Measurements from ENCODE around the gene CHML. TPM values are rescaled to one million over a fixed set of nuclear protein-coding genes. Genes with fewer than 3 reads are reported as not detected.

The CHML gene
- total RNA-seq, 1 donor from 2014 or later = 35.2 TPM

GRCh38 chr1:241608379-241609033 is 31.7 kb downstream of the CHML start:
- Mint-ChIP-seq H3K27me3 (no peaks in the 10 kb centered on the region), H3K9me3 (no peaks in the 10 kb centered on the region), H3K4me1 (peaks cover 20% of the 10 kb centered on the region), H3K36me3 (ENCODE audit: low read depth) (peaks cover 16% of the 10 kb centered on the region), H3K27ac (peak overlapping the region; percentile 2), H3K4me3 (no peak overlapping the region)
- intact Hi-C loops (cut with micrococcal nuclease) = no loop called here
- DNase-seq = no peak
- no peak for TF ChIP-seq CTCF (IDR thresholded peaks at IDR 0.05)
- POLR2A ChIA-PET = no interaction called here
- CTCF ChIA-PET = interaction anchor here (0.8 to 4.9 kb wide), 2 partner anchors 18 to 390 kb away, joined by 3 to 49 read pairs; partner anchors contain the start of gene MAP1LC3C
- no peak for ATAC-seq (ENCODE audit: low read depth)

DNA sequence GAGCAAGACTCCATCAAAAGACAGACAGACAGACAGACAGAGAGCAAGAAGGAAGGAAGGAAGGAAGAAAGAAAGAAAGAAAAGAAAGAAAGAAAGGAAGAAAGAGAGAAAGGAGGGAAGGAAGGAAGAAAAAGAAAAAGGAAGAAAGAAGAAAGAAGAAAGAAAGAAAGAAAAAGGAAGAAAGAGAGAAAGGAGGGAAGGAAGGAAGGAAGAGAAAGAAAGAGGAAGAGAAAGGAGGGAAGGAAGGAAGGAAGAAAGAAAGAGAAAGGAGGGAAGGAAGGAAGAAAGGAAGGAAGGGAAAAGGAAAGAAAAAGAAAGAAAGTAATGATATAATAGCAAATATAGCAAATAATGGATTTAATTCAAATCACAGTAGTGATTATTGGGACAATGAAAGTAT is 32.7 kb downstream of the CHML start:
- H3K27me3 Mint-ChIP-seq = no peaks in the 10 kb centered on the region
- peaks cover 26% of the 10 kb centered on the region for H3K4me1 Mint-ChIP-seq
- no peak overlapping the region for H3K4me3 Mint-ChIP-seq
- TF ChIP-seq CTCF (IDR thresholded peaks at IDR 0.05) = no peak
- ChIA-PET CTCF (interaction anchor here (1.1 to 1.2 kb wide), 2 partner anchors 19 to 391 kb away, joined by 3 to 4 read pairs; partner anchors contain the start of gene MAP1LC3C), POLR2A (no interaction called here)
- peaks cover 21% of the 10 kb centered on the region for H3K36me3 Mint-ChIP-seq (ENCODE audit: low read depth)
- DNase-seq = no peak
- intact Hi-C loops (cut with micrococcal nuclease) = no loop called here
- ATAC-seq (ENCODE audit: low read depth) = no peak
- no peaks in the 10 kb centered on the region for H3K9me3 Mint-ChIP-seq
- H3K27ac Mint-ChIP-seq = peak overlapping the region; percentile 8

- Mint-ChIP-seq H3K36me3 (ENCODE audit: low read depth) (peaks cover 30% of the 10 kb centered on the region), H3K27ac (no peak overlapping the region), H3K4me3 (no peak overlapping the region), H3K4me1 (peaks cover 36% of the 10 kb centered on the region), H3K9me3 (no peaks in the 10 kb centered on the region), H3K27me3 (no peaks in the 10 kb centered on the region)
- no peak for DNase-seq
- CTCF ChIA-PET = interaction anchor here (1.0 to 1.2 kb wide), 2 partner anchors 33 to 392 kb away, joined by 3 read pairs; partner anchors contain the start of gene MAP1LC3C
- ATAC-seq (ENCODE audit: low read depth) = no peak
- intact Hi-C loops (cut with micrococcal nuclease) = no loop called here
- POLR2A ChIA-PET = no interaction called here
- no peak for TF ChIP-seq CTCF (IDR thresholded peaks at IDR 0.05)
Measured at GRCh38 chr1:241606544-241606943, 33.6 kb downstream of the CHML start.

- CTCF ChIA-PET = no interaction called here
- H3K36me3 Mint-ChIP-seq (ENCODE audit: low read depth) = peaks cover 39% of the 10 kb centered on the region
- TF ChIP-seq CTCF (IDR thresholded peaks at IDR 0.05) = no peak
- H3K9me3 Mint-ChIP-seq = no peaks in the 10 kb centered on the region
- H3K4me3 Mint-ChIP-seq = no peak overlapping the region
- ATAC-seq (ENCODE audit: low read depth) (no peak), DNase-seq (no peak)
- intact Hi-C loops (cut with micrococcal nuclease) = no loop called here
- no peak overlapping the region for H3K27ac Mint-ChIP-seq
- POLR2A ChIA-PET = interaction anchor here (0.7 kb wide), 2 partner anchors 72 to 246 kb away, joined by 4 read pairs; no protein-coding TSS in a partner anchor
- peaks cover 47% of the 10 kb centered on the region for H3K4me1 Mint-ChIP-seq
- H3K27me3 Mint-ChIP-seq = no peaks in the 10 kb centered on the region
Measured at GRCh38 chr1:241605146-241605805, 34.9 kb downstream of the CHML start.

DNA sequence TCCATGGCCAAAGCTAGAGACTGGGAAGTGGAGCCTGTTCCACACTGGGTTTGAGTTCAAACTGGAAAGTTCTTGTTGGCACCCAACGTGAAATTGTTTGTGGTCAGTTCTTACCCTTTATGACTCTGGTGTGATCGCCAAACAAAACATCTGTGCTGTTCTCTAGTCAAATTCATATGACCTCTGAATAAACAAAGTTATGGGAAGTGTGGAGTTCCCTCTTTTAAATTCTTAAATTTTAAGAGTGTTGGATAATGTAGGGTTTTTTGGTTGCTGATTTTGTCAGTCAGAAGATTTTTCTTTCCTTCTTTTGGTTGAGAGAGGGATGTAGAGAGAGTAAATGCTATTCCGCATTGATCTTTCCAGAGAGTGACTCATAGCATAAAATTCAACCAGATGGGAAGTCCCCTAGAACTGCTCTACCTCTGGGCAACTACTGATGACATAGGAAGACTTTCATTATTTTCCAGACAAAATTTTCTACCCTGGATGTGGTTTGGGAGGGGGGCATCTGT is 36.4 kb downstream of the CHML start:
- Mint-ChIP-seq H3K27ac (no peak overlapping the region), H3K9me3 (no peaks in the 10 kb centered on the region), H3K4me3 (no peak overlapping the region), H3K27me3 (no peaks in the 10 kb centered on the region), H3K36me3 (ENCODE audit: low read depth) (peaks cover 39% of the 10 kb centered on the region), H3K4me1 (peaks cover 53% of the 10 kb centered on the region)
- DNase-seq (no peak), ATAC-seq (ENCODE audit: low read depth) (no peak)
- no peak for TF ChIP-seq CTCF (IDR thresholded peaks at IDR 0.05)
- POLR2A ChIA-PET = no interaction called here
- CTCF ChIA-PET = no interaction called here
- intact Hi-C loops (cut with micrococcal nuclease) = loop anchor here (5.0 kb wide), 1 partner anchor 34 kb away; no protein-coding TSS in a partner anchor

Measured in activated B cell treated with CpG ODN at 0.5 μM for 24 hours (primary cell).